ENCODE measurements around the gene SLCO2B1. TPM values are rescaled to one million over a fixed set of nuclear protein-coding genes. Genes with fewer than 3 reads are reported as not detected.
A peak's percentile ranks its signal among the peaks of the same experiment; 100 is the strongest.

Gene SLCO2B1
- total RNA-seq, 1 experiment from 2014 or later: 0.57 TPM

GRCh38 chr11:75140269-75141138 is 10.4 kb upstream of the SLCO2B1 start:
- no peaks in the 10 kb centered on the region for H3K36me3 Mint-ChIP-seq
- no peak overlapping the region for H3K4me3 Mint-ChIP-seq
- H3K27me3 Mint-ChIP-seq (ENCODE audit: low read depth): peaks cover 17% of the 10 kb centered on the region
- H3K9me3 Mint-ChIP-seq: no peaks in the 10 kb centered on the region
- ATAC-seq (peak; percentile 83), DNase-seq (ENCODE audit: low spot score) (peak; percentile 86)
- H3K4me1 Mint-ChIP-seq: peaks cover 8% of the 10 kb centered on the region
- ChIA-PET POLR2A (interaction anchor here (1.0 kb wide), 1 partner anchor 99 kb away, joined by 3 read pairs; no protein-coding TSS in a partner anchor), CTCF (interaction anchor here (0.6 to 10.2 kb wide), 65 partner anchors 8 to 440 kb away, joined by 3 to 590 read pairs (median 5); partner anchors contain the start of genes NEU3, OR2AT4, SLCO2B1 and TPBGL)
- TF ChIP-seq FOXP4 (CRISPR knock-in tag; IDR thresholded peaks at IDR 0.05) (no peak), MAX (CRISPR knock-in tag; IDR thresholded peaks at IDR 0.05) (peak; percentile 46; the same call in 1 of the 2 replicates), ZNF532 (CRISPR knock-in tag; IDR thresholded peaks at IDR 0.05; ENCODE audit: borderline replicate concordance) (no peak), PRRX2 (CRISPR knock-in tag; IDR thresholded peaks at IDR 0.05) (no peak), TCF7 (CRISPR knock-in tag; IDR thresholded peaks at IDR 0.05; ENCODE audit: low read depth) (no peak), MLX (CRISPR knock-in tag; IDR thresholded peaks at IDR 0.05) (no peak; the same call in 1 of the 2 replicates), TP53 (CRISPR knock-in tag; IDR thresholded peaks at IDR 0.05) (no peak), AFF4 (CRISPR knock-in tag; IDR thresholded peaks at IDR 0.05; ENCODE audit: borderline replicate concordance) (no peak), ETV6 (CRISPR knock-in tag; IDR thresholded peaks at IDR 0.05) (0 out of 2 replicates have a peak, but pooled peaks have one; percentile 24), ZNF671 (CRISPR knock-in tag; IDR thresholded peaks at IDR 0.05) (no peak), TEAD4 (CRISPR knock-in tag; IDR thresholded peaks at IDR 0.05) (no peak), ZNF219 (CRISPR knock-in tag; IDR thresholded peaks at IDR 0.05; ENCODE audit: borderline replicate concordance) (no peak)
- TF ChIP-seq, protein P1, sequence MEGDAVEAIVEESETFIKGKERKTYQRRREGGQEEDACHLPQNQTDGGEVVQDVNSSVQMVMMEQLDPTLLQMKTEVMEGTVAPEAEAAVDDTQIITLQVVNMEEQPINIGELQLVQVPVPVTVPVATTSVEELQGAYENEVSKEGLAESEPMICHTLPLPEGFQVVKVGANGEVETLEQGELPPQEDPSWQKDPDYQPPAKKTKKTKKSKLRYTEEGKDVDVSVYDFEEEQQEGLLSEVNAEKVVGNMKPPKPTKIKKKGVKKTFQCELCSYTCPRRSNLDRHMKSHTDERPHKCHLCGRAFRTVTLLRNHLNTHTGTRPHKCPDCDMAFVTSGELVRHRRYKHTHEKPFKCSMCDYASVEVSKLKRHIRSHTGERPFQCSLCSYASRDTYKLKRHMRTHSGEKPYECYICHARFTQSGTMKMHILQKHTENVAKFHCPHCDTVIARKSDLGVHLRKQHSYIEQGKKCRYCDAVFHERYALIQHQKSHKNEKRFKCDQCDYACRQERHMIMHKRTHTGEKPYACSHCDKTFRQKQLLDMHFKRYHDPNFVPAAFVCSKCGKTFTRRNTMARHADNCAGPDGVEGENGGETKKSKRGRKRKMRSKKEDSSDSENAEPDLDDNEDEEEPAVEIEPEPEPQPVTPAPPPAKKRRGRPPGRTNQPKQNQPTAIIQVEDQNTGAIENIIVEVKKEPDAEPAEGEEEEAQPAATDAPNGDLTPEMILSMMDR (IDR thresholded peaks at IDR 0.05): peak; percentile 91
- TF ChIP-seq, protein P2, sequence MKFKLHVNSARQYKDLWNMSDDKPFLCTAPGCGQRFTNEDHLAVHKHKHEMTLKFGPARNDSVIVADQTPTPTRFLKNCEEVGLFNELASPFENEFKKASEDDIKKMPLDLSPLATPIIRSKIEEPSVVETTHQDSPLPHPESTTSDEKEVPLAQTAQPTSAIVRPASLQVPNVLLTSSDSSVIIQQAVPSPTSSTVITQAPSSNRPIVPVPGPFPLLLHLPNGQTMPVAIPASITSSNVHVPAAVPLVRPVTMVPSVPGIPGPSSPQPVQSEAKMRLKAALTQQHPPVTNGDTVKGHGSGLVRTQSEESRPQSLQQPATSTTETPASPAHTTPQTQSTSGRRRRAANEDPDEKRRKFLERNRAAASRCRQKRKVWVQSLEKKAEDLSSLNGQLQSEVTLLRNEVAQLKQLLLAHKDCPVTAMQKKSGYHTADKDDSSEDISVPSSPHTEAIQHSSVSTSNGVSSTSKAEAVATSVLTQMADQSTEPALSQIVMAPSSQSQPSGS (CRISPR knock-in tag; IDR thresholded peaks at IDR 0.05; ENCODE audit: borderline replicate concordance, low read depth): no peak
- TF ChIP-seq, protein P3, sequence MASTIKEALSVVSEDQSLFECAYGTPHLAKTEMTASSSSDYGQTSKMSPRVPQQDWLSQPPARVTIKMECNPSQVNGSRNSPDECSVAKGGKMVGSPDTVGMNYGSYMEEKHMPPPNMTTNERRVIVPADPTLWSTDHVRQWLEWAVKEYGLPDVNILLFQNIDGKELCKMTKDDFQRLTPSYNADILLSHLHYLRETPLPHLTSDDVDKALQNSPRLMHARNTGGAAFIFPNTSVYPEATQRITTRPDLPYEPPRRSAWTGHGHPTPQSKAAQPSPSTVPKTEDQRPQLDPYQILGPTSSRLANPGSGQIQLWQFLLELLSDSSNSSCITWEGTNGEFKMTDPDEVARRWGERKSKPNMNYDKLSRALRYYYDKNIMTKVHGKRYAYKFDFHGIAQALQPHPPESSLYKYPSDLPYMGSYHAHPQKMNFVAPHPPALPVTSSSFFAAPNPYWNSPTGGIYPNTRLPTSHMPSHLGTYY (CRISPR knock-in tag; IDR thresholded peaks at IDR 0.05): no peak
- TF ChIP-seq, protein P4, sequence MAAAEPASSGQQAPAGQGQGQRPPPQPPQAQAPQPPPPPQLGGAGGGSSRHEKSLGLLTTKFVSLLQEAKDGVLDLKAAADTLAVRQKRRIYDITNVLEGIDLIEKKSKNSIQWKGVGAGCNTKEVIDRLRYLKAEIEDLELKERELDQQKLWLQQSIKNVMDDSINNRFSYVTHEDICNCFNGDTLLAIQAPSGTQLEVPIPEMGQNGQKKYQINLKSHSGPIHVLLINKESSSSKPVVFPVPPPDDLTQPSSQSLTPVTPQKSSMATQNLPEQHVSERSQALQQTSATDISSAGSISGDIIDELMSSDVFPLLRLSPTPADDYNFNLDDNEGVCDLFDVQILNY (CRISPR knock-in tag; IDR thresholded peaks at IDR 0.05): no peak
- no peak overlapping the region for H3K27ac Mint-ChIP-seq
